Activated T-cell treated with anti-CD3 and anti-CD28 coated beads, Interleukin-2, amount 50 U/mL, for 1 hour (primary cell): ENCODE results near the gene SYTL5.

Source experiments
- DNase-seq: peaks from one replicate; pipeline ENCODE4 v3.0.0-alpha.2; 2020

The SYTL5 gene

GRCh38 chrX:38151441-38151840 is 145.1 kb downstream of the SYTL5 start:
- DNase-seq: no peak

- DNase-seq: no peak
These were observed 148.0 kb downstream of the SYTL5 start for GRCh38 chrX:38154340-38154739.

- DNase-seq: no peak
These were observed 148.5 kb downstream of the SYTL5 start for GRCh38 chrX:38154818-38155217.

- DNase-seq: no peak
These were observed 150.5 kb downstream of the SYTL5 start for GRCh38 chrX:38156838-38157237.

- DNase-seq: no peak
These were observed 156.8 kb downstream of the SYTL5 start for GRCh38 chrX:38163193-38163592.

GRCh38 chrX:38165023-38165422 is 158.7 kb downstream of the SYTL5 start:
- no peak for DNase-seq

- no peak for DNase-seq
These were observed 160.2 kb downstream of the SYTL5 start for GRCh38 chrX:38166478-38167083.

- no peak for DNase-seq
These were observed 164.2 kb downstream of the SYTL5 start for GRCh38 chrX:38170556-38170955.

- no peak for DNase-seq
These were observed 166.2 kb downstream of the SYTL5 start for GRCh38 chrX:38172596-38172995.

- no peak for DNase-seq
These were observed 168.8 kb downstream of the SYTL5 start for GRCh38 chrX:38175139-38175538.

- DNase-seq: no peak
These were observed 172.0 kb downstream of the SYTL5 start for GRCh38 chrX:38178396-38178795.
